TTC549 (cell line): Measurements from ENCODE around the gene PBX1.

ENCODE experiments used
- FAIRE-seq: peaks from 2 replicates; lab custom pipeline; 2012; peaks lifted over from hg19 to GRCh38; lab: Jason Lieb, UNC

PBX1 gene

DNA sequence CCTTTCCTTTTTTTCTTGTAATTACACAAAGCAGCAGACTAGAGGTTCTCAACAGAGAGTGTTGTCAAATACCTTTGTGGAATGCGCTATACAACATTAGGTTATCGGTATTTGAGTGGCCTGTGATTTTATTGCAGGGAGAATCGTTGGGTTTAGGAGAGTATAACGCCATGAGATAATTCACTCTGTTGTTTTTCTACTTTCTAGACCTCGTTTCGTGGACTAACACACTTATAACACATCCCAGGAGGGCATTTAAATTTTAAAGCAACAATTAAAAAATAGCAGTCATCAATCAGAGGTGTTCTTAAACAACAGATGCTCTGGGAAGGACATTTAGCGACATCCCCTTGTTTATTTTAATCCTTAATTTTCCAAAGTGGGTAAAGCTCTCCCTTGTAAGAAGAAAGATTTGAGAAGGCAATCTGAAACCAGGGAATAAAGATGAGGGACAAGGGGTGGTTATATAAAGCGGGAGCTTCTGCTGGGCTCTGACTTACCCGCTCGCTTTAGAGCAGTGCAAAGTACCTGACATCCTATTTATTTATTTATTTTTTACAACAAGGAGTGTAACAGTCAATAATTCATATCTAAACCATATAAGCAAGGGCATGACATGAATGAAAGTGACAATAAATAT is 4.9 kb downstream of the PBX1 start:
- FAIRE-seq = no peak

DNA sequence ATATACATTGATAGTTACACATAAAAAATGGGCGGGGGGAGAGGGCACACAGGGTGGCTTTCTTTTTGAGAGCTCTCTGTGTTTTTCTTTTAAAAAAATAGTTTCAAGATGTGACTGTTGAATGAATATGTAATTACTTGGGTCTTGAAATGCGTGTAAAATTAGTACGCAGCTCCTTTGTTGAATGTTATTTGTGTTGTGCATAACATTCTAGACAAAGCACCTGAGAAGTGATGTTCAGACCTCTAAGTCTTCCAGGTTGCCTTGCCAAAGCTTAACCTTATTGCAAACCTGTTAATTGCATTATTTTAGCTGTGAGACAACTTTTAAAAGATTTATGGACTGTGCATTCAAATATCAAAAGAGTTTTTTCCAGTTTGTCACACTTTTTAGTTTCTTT is 5.4 kb downstream of the PBX1 start:
- no peak for FAIRE-seq

DNA sequence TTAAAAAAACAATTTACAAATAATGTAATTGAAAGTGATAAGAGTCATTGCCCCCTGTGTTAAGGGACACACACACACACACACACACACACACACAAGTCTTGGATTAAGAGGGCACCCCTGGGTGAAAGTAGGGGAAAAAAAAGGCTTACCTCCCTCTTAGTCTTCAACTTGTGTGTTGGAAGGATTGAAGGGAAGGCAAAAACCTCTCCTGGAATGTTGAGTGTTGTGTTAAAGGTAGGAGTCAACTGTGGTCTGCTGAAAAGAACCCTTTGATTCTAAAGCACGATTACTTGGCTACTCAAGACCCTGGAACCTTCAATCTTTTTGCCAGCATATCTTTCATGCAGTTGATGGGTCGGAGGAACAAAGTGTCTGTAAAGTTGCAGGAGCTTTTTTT is 6.4 kb downstream of the PBX1 start:
- FAIRE-seq = no peak

GRCh38 chr1:164567774-164568173 is 8.8 kb downstream of the PBX1 start:
- FAIRE-seq = no peak

DNA sequence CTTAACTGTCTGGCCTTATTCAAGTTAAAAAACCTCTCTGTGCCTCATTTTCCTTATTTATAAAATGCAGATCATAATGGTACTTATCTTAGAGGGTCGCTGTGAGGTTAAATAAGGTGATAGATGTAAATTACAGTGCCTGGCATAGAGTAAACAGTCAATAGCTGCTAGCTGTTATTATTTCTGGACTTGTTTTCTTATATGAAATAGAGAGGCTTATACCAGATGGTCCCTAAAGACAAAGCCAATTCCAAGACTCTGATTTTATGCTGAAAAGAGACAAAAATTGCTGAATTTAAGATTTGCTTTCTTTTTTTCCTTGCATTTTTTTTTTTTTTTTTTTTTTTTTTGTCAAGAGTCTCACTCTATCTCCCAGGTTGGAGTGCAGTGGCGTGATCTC is 10.3 kb downstream of the PBX1 start:
- FAIRE-seq = no peak

DNA sequence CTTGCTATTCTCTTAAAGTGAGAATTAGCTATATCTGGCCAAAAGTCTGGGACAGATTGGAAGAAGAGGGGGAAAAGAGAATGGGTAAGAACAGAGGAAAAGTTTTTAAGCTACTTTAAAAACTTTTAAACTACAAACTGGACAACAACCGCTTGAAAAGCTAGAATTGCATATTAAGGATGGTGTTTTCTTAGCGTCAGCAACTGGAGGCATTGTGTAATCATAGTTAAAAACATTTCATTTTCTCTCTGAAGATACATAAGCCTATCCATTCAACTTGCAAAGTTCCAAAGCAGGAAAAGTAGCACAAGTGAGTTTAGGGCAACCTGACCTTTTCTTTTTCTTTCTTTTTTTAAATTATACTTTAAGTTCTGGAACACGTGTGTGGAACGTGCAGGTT is 10.9 kb downstream of the PBX1 start:
- no peak for FAIRE-seq

DNA sequence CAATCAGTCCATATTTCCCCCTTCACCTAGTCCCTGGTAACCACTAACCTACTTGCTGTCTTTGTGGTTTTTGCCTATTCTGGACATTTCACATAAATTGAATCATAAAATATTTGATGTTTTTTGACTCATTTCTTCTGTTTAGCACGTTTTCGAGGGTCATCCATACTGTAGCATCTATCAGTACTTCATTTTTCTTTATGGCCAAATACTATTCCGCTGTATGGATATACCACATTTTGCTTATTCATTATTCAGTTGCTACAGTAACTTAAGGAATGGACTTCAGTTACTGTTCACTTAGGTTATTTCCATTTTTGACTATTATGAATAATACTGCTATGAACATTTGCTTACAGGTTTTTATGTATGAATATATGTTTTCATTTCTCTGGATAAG is 12.3 kb downstream of the PBX1 start:
- peak; percentile 7 for FAIRE-seq

GRCh38 chr1:164575356-164575886 is 16.4 kb downstream of the PBX1 start:
- no peak for FAIRE-seq

DNA sequence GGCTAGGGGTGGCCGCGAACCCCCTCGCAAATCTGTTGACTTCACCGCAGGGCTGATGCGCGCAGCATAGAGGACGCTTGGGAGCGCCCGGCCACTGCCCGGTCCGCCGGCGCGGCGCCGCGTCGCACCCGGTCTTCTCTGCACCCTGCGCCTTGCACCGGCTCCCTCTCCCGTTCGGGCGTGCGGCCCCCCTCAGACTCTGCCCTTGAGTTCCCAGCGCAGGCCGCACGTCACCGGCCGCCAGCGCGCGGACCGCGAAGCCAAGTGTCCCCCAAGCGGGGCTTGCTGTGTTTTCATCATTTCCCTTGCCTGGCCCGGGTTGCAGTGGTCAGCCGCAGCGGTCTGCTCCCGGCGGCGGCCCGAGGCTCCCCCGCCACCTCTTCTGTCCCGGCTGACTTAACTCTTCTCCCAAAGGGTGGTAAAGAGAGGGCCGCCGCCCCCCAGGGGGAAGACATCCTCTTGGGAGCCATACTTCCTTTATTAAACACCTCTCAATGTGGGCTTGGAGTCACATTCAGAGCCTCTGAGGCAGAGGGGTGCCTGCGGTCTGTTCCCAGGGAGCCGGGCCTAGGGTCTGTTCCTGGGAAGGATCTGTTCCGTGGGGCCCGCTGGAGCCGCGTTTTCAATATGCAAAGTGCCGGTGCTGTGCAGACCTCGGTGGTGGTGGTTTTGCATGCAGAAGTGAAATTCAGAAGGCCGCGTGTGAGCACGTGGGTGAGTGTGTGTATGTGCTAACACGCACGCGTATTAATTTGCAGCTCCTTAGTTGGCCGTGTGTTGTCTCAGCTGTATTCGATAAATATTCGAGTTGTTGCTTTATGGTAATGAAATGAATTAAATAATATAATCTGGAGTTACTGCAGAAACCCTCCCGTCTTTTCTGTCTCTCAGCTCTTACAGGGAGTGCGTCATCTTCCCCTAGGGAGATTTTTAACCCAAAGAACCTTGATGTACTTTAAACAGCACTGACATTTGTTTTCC is 17.6 kb downstream of the PBX1 start:
- FAIRE-seq = no peak

- no peak for FAIRE-seq
Observed at GRCh38 chr1:164577291-164577690, 18.3 kb downstream of the PBX1 start.

GRCh38 chr1:164578479-164579200 is 19.7 kb downstream of the PBX1 start:
- FAIRE-seq = no peak

GRCh38 chr1:164579381-164579780 is 20.4 kb downstream of the PBX1 start:
- FAIRE-seq = no peak

DNA sequence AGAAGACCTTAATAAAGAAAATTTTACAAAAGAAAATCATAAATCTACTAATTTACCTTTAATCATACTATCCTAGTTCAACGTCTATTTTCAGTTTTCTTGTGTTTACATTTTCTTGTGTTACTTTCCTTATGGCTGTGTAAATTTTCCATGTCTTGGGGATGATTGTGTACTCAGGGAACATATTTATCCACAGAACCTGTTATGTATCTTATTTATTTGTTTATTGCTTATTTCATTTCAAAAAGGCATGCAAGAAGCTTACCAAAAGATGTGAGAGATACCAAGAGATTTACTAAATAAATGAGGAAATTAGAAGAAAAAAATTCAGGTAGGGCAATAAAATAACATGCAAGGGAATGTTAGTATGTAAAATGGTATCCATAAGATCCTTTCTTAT is 22.8 kb downstream of the PBX1 start:
- FAIRE-seq = no peak

DNA sequence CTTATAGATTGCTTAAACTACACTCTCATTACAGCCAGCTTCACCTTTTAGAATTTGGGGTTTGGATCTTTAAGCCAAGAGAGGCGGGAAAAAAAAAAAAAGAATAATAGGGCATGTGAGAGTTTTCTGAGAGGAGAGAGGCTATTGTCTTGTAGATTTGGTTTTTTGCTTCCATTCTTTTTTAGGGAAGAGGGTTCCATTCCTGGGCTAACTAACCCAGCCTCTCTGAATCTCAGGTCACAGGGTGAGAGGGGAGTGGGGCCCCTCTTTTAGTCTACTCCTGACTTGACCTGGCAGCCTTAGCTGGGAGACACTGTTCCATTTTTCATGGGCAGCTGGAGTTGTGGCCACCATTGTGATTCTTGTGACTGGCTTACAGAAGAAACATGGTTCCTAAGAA is 24.2 kb downstream of the PBX1 start:
- FAIRE-seq = no peak

- no peak for FAIRE-seq
Observed at GRCh38 chr1:164583835-164584539, 25.0 kb downstream of the PBX1 start.

DNA sequence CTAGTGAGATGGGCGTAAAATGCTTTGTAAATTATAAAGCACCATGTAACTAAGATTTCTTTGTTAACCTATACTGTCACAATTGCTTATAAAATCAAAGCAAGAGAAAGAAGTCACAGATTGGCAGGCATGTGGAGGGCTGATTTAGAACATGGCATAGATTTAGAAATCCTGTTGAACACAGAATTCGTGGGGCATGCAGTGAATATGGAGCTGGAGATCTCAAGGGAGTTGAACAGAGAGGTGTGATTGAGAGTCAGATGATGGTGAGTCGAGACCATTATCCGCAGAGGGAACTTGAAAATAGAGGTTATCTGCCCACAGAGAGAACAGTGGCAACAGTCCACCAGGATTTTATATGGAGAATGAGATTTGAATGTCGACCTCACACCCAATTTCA is 27.6 kb downstream of the PBX1 start:
- no peak for FAIRE-seq

DNA sequence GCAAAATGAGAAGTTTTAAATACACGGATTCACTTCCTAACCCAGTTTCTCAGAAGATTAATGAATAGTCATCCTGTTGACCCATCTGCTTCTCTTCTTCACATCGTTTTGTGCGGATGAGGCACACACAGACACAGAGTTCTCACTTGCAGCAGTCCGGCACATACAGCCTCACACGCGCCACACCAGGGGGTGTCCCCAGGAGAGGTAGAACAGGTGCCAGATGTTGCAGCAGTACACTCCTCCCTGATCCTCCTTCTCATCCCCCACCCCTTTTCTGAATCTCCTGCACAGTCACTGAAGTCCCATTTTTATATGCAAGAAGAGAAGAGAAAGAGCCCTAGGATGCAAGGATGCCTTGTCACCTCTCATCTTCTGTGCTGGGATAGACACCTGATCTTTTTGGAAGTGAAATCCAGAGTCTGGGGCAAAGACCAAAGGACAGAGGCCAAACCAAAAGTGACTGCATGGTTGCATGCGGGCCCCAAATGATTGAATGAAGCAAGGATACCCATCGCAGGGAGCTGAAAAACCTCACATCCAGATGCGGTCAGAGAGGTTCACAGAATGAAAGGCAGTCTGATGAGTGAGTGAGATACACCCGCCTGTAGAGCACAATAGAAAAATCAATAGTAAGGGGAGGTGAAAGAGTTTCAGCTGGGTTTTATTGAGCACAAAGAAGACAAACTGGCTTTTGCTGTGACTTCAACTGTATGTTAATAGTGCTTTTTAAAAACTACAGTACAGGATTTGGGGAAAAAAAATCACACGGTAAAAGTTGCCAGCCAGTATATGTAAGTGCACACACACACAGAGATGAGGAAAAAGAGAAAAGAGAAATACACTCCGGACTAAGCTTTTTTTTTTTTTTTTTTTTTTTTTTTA is 28.9 kb downstream of the PBX1 start:
- no peak for FAIRE-seq

GRCh38 chr1:164588516-164589341 is 29.7 kb downstream of the PBX1 start:
- no peak for FAIRE-seq

GRCh38 chr1:164589408-164589807 is 30.4 kb downstream of the PBX1 start:
- FAIRE-seq = no peak

DNA sequence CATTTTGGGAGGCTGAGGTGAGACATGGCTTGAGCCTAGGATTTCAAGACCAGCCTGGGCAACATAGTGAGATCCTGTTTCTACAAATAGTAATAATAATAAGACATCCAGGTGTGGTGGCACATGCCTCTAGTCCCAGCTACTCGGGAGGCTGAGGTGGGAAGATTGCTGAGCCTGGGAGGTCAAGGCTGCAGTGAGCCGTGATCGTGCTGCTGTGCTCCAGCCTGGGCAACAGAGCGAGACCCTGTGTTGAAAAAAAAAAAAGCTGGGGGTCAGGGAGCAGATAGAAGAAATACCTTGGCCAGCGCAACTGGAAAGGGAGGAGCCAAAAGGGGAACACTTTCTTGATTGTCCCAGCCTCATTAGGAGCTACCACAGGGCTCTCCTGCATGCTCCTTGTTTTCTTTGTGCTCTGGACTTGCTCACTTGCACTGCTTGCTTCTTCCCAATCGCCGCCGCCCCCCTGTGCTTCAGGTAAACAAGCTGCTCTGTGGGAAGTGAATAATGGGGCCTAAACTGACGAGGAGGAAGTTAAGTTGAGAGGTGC is 31.1 kb downstream of the PBX1 start:
- FAIRE-seq = no peak
